H1 (cell line): ENCODE data around the gene SEPTIN5. TPM values are rescaled to one million over a fixed set of nuclear protein-coding genes. Genes with fewer than 3 reads are reported as not detected.

ENCODE experiments used
- BRCA1 ChIP-seq: IDR thresholded peaks from 2 replicates; pipeline ENCODE4 v1.6.1; 2012; ENCODE audit warnings: low read depth, low read length, improper control_type of control experiment
- JUN ChIP-seq: IDR thresholded peaks from 2 replicates; pipeline ENCODE4 v1.6.1; 2011; ENCODE audit warnings: low read depth, mild to moderate bottlenecking, improper control_type of control experiment, low read length
- POU5F1 ChIP-seq: IDR thresholded peaks from 2 replicates; pipeline ENCODE4 v1.6.1; 2011; ENCODE audit warnings: low read depth, mild to moderate bottlenecking, low read length, moderate library complexity
- TAF7 ChIP-seq: optimal IDR thresholded peaks from 2 replicates; pipeline ENCODE3; 2011; ENCODE audit warnings: low read depth, mild to moderate bottlenecking, inconsistent platforms, low read length, moderate library complexity, borderline replicate concordance
- TEAD4 ChIP-seq: IDR thresholded peaks from 2 replicates; pipeline ENCODE4 v1.6.1; 2012; ENCODE audit warnings: low read depth, low read length, inconsistent platforms, mixed read lengths
- polyA plus RNA-seq, 7 experiments: library from polyadenylated mRNA; depleted of rRNA in 3 of 7; stranded (reverse) in 5 of 7; unstranded in 2 of 7; fragments of >200 nt in 5 of 7; fragments of 200-250 nt in 2 of 7; gene quantifications; 1 replicate in 5 of 7; 2 replicates in 1 of 7; 4 replicates in 1 of 7; pipeline versions ENCODE4 v1.2.1 to v1.2.3, GENCODE V29; 2011 to 2013; ENCODE audit warnings: missing spikeins in 2 of 7, mixed read lengths in 2 of 7
- total RNA-seq: library from RNA; stranded (reverse); fragmentation: NEBNext Ultra II Directional; extraction: Animal tissue kit (Norgen Biotek cat#: 25700); gene quantifications from 2 replicates; pipeline ENCODE4 v1.2.1, GENCODE V29; 2021
- TF ChIP-seq, protein P1 (sequence below): IDR thresholded peaks from 2 replicates; pipeline ENCODE4 v1.6.1; 2012; ENCODE audit warnings: low read length, inconsistent platforms
- TF ChIP-seq, protein P2 (sequence below): IDR thresholded peaks from 2 replicates; pipeline ENCODE4 v1.6.1; 2011; ENCODE audit warnings: low read depth, mild to moderate bottlenecking, low read length; ENCODE audit not compliant: insufficient read depth

Gene SEPTIN5
- total and polyA plus RNA-seq, 2 of the 8 experiments (the other 6 are each of a cell fraction or from before 2014, with no cell fraction given), result 6.0 to 8.6 TPM

DNA sequence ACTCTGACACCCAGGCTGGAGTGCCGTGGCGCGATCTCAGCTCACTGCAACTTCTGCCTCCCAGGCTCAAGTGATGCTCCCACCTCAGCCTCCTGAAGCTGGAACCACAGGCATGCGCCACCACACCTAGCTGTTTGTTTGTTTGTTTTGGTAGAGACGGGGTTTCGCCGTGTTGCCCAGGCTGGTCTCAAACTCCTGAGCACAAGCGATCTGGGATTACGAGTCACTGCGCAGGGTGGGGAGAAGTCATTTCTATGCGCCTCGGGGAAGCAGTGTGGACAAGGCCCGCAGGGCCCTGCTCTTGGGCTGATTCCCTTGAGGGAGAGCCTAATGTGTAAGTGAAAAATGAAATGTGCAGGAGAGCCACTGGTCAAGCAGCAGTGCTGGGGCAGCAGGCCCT, 19.6 kb upstream of the SEPTIN5 start (continued):
- TF ChIP-seq, protein P1, sequence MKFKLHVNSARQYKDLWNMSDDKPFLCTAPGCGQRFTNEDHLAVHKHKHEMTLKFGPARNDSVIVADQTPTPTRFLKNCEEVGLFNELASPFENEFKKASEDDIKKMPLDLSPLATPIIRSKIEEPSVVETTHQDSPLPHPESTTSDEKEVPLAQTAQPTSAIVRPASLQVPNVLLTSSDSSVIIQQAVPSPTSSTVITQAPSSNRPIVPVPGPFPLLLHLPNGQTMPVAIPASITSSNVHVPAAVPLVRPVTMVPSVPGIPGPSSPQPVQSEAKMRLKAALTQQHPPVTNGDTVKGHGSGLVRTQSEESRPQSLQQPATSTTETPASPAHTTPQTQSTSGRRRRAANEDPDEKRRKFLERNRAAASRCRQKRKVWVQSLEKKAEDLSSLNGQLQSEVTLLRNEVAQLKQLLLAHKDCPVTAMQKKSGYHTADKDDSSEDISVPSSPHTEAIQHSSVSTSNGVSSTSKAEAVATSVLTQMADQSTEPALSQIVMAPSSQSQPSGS, result no peak
- TF ChIP-seq BRCA1, result no peak
- TF ChIP-seq JUN, result no peak
- no peak for TF ChIP-seq TAF7
- no peak for TF ChIP-seq POU5F1
- TF ChIP-seq, protein P2, sequence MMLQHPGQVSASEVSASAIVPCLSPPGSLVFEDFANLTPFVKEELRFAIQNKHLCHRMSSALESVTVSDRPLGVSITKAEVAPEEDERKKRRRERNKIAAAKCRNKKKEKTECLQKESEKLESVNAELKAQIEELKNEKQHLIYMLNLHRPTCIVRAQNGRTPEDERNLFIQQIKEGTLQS, result no peak
- TF ChIP-seq TEAD4, result no peak
